ENCODE measurements around the gene LDHA.

LDHA gene

DNA sequence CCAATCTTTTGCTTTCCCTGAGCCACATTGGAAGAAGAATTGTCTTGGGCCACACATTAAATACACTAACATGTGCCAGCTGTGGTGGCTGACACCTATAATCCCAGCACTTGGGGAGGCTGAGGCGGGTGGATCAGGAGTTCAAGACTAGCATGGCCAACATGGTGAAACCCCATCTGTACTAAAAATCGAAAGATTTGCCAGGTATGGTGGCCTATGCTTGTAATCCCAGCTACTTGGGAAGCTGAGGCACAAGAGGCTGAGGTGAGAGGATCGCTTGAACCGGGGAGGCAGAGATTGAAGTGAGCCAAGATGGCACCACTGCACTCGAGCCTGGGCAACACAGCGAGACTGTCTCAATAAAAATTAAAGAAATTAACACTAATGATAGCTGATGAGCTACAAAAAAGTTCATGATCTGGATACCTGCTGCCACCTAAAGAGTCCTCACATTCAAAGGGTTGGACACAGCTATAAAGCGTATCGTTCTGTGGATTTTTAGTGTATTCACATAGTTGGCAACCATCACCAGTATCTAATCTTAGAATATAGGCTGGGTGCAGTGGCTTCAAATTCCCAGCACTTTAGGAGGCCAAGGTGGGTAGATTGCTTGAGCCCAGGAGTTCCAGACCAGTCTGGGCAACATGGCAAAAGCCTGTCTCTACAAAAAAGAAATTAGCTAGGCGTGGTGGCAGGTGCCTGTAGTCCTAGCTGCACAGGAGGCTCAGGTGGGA is 14.4 kb downstream of the LDHA start:
- TF ChIP-seq, protein P1, sequence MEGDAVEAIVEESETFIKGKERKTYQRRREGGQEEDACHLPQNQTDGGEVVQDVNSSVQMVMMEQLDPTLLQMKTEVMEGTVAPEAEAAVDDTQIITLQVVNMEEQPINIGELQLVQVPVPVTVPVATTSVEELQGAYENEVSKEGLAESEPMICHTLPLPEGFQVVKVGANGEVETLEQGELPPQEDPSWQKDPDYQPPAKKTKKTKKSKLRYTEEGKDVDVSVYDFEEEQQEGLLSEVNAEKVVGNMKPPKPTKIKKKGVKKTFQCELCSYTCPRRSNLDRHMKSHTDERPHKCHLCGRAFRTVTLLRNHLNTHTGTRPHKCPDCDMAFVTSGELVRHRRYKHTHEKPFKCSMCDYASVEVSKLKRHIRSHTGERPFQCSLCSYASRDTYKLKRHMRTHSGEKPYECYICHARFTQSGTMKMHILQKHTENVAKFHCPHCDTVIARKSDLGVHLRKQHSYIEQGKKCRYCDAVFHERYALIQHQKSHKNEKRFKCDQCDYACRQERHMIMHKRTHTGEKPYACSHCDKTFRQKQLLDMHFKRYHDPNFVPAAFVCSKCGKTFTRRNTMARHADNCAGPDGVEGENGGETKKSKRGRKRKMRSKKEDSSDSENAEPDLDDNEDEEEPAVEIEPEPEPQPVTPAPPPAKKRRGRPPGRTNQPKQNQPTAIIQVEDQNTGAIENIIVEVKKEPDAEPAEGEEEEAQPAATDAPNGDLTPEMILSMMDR (IDR thresholded peaks at IDR 0.05; ENCODE audit: low read depth, low read length), result no peak
- no peak for DNase-seq (ENCODE audit: extremely low read depth, low read depth)

DNA sequence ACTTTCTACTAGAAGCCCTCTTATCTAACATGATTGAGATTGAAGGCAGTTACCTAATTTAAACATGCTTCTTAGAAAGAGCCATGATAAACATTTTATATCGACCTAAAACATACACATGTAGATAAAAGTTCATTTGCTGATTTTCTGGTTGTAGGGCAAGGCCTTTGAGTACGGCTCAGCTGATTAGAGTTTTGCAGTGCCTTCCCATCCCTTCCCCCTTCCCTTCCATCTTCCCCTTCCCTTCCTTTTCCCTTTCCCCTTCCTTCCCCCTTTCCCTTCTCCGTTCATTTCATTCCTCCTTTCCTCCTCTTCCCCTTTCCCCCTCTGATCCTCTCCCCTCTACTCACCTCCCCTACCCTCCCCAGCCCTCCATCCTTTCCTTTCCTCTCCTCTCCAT is 22.1 kb downstream of the LDHA start:
- DNase-seq (ENCODE audit: extremely low read depth, low read depth), result no peak
- TF ChIP-seq, protein P1 (IDR thresholded peaks at IDR 0.05; ENCODE audit: low read depth, low read length), result no peak

DNA sequence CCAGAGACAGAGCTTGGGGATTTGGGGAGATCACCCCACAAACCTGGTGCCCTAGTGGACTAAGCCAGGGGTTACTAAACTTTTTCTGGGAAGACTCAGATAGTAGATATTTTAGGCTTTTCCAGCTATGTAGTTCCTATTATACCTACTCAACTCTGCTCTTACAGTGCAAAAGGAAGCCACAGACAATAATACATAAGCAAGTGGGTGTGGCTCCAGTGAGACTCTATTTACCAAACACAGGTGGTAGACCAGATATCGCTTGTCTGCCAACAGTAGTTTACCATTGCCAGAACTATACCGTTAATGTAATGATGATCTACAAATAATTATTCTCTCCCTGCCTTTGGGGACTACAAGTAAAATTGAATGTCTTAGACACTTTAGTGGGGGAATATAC is 24.7 kb downstream of the LDHA start:
- DNase-seq (ENCODE audit: extremely low read depth, low read depth), result no peak
- TF ChIP-seq, protein P1 (IDR thresholded peaks at IDR 0.05; ENCODE audit: low read depth, low read length), result no peak

DNA sequence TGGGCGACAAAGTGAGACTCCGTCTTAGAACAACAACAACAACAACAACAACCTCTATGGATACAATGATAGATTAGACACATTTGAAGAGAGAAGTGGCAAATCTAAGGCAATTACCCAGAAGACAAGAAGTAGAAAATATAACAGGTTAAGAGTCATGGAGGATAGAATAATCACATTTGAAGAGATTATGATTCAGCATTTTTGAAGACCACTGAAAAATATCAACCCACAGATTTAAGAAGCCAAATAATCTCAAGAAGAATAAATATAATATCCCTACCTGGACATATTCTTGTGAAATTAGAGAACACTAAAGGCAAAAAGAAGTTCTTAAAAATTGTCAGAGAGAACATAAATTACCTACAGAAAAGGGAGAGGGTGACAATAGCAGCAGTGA is 25.7 kb downstream of the LDHA start:
- TF ChIP-seq, protein P1 (IDR thresholded peaks at IDR 0.05; ENCODE audit: low read depth, low read length), result no peak
- no peak for DNase-seq (ENCODE audit: extremely low read depth, low read depth)

DNA sequence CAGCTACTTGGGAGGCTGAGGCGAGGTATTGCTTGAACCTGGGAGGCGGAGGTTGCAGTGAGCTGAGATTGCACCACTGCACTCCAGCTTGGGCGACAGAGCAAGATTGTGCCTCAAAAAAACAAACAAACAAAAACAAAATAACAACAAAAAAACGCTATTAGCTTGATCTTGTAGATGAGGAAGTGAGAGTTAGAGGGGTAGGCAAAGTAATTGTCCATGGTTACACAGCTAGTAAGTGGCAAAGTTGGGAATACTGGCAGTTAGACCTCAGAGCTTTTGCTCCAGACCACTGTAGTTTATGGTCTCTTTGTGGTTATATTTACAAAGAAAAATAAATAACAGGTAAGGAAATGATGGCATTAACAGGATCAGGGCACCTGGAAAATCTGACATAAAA is 32.9 kb downstream of the LDHA start:
- no peak for DNase-seq (ENCODE audit: extremely low read depth, low read depth)
- TF ChIP-seq, protein P1 (IDR thresholded peaks at IDR 0.05; ENCODE audit: low read depth, low read length), result no peak

DNA sequence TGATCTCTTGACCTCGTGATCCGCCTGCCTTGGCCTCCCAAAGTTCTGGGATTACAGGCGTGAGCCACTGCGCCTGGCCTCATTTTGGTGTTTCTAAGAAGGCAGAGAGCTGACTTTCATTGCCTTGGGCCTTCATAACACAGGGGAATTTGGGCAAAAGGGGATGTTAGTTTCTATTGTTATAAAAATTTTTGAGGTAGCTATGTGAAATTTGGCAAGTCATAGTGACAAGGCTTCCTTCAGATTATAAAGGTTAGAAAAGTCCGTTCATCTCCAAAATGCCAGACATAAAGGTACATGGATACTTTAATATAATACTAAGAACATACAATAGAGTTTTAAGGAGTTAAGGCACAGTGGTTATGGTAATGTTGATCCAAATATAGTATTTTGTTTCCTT is 35.0 kb downstream of the LDHA start:
- TF ChIP-seq, protein P1 (IDR thresholded peaks at IDR 0.05; ENCODE audit: low read depth, low read length), result no peak
- no peak for DNase-seq (ENCODE audit: extremely low read depth, low read depth)

DNA sequence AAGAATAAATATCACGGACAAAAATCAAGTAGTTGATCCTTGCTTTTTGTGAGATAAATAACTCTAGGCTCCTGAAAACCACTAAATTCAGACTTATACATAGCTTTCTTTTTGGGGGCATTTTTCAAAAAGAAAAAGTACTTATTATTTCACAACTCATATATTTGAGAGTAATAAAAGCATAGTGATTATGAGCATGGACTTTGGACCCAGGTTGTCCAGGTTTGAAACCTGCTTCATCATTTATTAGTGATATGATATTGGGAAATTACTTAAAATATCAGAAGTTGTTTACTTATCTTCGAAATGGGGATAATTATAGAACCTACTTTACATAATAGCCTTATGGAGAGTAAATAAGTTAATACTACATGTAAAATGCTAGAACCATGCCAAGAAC is 44.3 kb downstream of the LDHA start:
- no peak for DNase-seq (ENCODE audit: extremely low read depth, low read depth)
- TF ChIP-seq, protein P1 (IDR thresholded peaks at IDR 0.05; ENCODE audit: low read depth, low read length), result no peak
